ENCODE data around the gene ERICH4.
"Not testable (repeated sequence)": the region's sequence is repeated elsewhere in the genome, so short reads cannot be mapped to it uniquely, and the experiment has no call there.

ERICH4 gene

DNA sequence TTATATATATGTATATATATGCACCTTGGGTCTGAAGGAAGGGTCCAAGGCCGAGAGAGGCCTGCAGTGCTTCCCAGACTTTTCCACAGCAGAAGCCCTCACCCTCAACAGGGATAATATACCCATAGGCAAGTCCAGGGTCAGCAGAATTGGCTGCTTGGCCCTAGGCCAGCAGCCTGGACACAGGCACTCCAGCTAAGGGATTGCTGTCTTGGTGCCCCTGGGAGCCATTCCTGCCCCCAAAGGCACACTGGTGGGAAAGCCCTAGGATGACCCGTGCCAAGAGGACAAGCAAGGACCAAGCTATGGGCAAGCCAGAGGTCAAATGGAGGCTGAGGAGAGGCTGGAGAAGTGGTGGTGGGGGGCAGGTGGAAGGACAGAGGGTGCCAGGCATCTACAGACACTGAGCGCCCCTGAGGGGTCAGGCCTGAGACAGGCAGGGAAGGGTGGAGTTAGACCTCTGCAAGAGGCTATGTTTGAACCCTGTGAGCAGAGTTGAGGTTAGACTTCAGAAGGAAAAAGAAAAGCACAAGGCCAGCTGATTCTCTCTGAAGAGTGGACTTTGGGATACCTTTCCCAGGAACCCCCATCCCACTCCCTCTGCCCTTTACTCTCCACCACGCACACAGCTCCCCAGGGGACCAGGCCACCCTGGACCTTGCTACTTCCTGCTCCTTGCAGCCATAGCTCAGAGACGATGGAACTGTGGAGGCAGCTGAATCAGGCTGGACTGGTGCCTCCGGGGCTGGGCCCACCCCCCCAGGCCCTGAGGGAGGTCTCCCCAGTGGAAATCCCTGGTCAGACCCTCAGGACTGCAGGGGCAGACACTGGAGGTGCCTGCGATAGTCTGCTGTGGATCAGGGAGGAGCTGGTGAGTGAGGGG, at the start of gene ERICH4:
Gene ERICH4 (plus strand): TSS at position 684 of the 883 bp plus-strand sequence. CDS start 14 bp downstream, at position 698.
- no peak for DNase-seq

DNA sequence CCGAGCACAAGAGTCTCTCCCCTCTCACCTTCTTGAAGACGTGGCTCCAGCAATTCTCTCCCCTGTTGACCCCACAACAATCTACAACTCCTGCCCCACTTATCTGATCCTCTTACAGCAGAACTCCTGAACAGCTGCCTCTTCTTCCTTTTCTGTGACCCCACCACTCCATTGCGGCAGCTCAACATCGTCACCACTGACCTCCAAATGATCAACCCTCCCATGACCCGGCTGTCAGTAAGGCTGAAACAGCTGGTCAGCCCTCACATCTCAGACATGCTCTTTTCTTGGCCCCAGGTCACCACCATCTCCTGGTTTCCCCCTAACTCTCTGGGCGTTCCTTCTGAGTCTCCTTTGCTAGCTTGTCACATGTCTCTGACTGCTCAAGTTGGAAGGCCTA, 47.6 kb upstream of the ERICH4 start:
- no peak for DNase-seq

DNA sequence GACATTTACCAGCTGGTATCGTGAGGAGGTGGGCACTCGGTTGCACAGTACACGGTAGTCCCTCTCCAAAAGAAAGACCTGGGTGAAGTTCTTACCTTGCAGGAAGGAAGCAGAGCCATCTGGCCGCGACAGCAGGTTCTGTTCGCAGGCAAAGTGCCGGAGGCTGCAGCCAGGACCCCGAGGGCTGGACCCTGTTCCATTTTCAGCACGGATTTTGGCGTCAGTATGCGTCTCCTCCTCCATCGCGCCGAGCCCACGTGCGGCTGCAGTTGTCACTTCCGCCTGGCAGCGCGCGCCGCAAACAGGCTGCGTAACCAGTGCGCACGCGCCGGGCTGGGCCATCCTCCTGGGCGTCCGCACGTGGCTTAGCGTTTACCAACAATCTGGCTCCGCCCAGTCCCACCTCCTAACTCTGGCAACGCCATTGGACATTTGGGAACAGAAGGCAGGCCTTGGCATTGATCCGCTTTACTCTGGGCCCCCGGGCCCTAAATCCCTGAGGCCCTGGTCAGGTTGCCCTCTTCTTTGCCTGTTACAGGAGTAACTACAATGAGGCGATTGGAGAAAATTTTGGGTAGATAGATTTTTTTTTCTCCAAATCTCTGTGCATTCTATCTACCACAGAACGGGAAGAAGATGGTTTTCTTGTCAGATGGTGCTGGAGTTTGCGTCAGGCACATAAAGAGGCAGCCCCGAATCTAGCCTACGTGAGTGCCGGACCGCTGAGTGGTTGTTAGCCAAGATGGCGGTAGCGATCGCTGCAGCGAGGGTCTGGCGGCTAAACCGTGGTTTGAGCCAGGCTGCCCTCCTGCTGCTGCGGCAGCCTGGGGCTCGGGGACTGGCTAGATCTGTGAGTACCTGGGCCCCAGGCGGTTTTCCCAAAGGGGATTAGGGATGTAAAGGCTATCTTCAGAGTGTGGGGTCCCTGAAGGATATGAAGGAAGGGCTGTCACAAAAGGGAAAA, 45.6 kb upstream of the ERICH4 start, which contains the start of the genes BCKDHA and EXOSC5:
Gene BCKDHA (plus strand): TSS at position 733 of the 964 bp plus-strand sequence. CDS start 10 bp downstream, at position 743.
Gene EXOSC5 (minus strand): TSS at position 274 of the 964 bp plus-strand sequence. CDS start 31 bp downstream, at position 243.
- peak; percentile 100 for DNase-seq

GRCh38 chr19:41398050-41398418, 44.9 kb upstream of the ERICH4 start:
- no peak for DNase-seq

DNA sequence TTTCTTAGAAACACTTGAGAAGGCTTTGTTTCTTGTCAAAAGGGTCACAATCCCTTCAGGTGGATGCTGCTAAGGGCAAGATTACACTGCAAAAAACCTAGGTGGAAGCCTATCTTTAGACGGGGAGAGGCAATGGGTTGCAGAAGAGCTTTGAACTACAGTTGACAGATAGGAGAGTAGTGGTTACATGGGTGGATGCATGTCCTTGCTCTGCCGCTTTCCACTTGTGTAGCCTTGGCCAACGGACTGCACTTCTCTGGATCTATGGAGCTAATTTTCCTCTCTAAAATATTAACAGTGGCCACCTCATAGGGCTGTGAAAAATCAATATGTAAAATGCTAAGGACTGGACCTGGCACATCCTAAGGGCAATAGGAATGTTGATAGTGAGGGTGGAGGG, 44.4 kb upstream of the ERICH4 start:
- no peak for DNase-seq

DNA sequence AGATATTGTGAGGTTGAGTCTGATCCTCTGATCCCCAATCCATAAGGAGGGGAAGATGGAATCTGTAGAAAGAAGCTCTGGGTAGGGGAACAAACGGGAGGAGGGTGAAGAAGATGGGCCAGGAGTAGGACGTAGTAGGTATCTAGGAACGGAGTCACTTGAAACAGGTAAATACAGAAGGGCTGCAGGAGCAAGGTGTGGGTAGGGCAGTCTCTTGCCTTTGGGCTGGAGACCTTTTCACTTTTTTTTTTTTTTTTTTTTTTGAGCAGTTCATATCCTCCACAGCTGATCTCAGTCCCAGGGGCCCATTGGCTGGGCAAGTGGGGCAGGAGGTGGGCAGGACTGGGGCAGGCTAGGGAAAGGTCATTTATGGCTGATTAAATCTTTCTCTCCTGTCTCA, 43.9 kb upstream of the ERICH4 start:
- DNase-seq: no peak

- no peak for DNase-seq
These were observed 43.4 kb upstream of the ERICH4 start for GRCh38 chr19:41399525-41399924.

DNA sequence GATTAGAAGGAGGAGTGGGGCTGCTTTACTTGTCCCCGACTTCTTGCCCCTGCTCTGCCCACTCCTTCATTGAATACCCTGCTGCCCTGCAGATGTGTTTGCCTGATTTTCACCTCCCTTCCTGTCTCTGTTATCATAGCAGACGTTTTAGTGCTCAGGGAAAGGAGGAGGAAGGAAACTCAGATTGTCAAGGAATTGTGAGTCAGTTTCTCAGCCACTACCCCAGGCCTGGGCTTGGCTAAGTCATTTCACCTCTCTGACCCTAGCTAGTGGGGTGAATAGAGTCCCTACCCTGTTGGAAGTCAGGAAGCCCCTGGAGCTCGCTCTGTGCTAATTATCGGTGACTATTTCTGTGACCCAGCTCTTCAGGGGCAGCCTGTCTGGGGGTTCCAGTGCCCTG, 41.5 kb upstream of the ERICH4 start:
- DNase-seq: no peak

DNA sequence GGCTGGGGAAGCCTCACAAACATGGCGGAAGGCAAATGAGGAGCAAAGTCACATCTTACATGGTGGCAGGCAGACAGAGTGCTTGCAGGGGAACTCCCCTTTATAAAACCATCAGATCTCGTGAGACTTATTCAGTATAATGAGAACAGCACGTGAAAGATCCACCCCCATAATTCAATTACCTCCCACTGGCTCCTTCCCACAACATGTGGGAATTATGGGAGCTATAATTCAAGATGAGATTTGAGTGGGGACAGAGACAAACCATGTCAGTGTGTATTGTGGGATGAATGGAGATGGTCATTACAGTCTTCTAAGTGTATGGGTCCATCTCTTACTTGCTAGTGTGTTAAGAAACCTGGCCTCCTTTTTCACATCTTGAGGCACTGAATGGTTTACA, 40.9 kb upstream of the ERICH4 start:
- DNase-seq: no peak

DNA sequence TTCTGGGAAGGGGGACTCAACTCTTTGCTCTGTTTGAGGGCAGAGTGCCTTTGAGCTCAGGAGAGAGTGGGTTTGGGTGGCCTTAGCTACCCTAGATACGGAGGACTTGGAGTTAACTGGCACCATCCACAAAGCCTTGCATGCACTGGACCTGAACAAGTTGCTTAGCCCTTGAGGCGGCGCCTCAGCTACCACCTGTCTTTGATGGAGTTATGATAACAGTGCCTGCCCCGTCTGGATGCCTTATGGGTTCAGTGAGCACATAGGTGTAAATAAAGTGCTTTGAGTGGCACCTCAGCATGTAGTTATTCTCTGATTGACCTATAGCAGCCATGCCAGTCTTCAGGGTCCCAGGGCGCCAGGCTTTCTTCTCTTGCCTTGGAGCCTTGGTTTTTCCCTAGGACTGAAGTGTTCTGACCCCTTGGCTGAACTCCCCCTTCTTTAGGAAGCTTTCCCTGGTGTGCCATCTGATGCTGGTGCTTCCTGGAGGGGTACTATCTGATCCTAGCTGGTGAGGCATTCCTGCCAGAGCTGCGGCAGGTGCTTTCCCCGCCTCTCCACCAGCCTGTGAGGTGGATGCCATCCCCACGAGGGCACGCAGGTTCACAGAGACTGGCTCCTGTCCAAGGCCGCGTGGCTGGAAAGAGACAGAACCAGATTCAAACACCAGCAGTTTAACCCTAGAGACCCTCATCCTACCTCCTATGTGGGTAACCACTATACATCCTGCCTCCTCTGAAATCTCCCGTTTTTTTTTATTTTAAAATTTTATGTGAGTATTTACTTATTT, 39.6 kb upstream of the ERICH4 start:
- no peak for DNase-seq

- DNase-seq: no peak
These were observed 37.2 kb upstream of the ERICH4 start for GRCh38 chr19:41405776-41406175.

DNA sequence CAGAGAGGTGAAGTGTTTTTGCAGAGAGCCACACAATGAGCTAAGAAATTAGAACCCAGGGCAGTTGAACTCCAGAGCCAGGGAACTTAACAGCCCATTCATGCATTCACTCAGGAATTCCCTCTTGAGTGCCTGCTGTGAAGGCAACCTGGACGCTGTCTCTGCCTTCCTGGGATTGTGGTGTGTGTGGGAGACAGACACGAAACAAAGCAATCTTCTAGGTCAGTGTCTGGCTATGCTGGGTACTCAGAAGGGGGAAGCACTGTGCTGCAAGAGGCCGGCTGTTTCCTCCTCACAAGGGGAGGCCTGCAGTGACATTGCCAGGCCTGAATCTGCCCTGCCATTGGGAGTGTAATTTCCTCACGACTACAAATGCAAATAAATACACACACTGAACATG, 35.7 kb upstream of the ERICH4 start:
- DNase-seq: no peak

DNA sequence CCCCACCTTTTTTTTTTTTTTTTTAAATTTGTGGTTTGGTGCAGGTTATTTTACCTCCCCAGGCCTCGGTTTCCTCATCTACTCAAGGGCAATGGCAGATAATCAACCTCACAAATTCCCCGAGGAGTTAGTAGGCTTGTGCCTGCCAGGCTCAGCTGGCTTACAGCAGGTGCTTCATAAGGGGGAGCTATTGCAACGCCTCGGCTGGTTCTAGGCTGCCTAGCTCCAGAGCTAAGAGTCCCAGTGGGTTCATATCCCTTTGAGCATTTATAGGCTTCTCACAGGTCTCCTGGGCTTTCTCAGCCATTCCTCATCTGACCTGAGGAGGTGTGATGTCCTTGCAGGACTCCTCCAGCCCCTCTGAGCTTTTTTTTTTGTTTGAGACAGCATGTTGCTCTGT, 34.7 kb upstream of the ERICH4 start:
- DNase-seq: no peak

- not testable (repeated sequence) for DNase-seq
These were observed 34.1 kb upstream of the ERICH4 start for GRCh38 chr19:41408846-41409245.

- peak; percentile 33 for DNase-seq
These were observed 33.7 kb upstream of the ERICH4 start for GRCh38 chr19:41409288-41409687.

- DNase-seq: no peak
These were observed 32.5 kb upstream of the ERICH4 start for GRCh38 chr19:41410336-41411054.

DNA sequence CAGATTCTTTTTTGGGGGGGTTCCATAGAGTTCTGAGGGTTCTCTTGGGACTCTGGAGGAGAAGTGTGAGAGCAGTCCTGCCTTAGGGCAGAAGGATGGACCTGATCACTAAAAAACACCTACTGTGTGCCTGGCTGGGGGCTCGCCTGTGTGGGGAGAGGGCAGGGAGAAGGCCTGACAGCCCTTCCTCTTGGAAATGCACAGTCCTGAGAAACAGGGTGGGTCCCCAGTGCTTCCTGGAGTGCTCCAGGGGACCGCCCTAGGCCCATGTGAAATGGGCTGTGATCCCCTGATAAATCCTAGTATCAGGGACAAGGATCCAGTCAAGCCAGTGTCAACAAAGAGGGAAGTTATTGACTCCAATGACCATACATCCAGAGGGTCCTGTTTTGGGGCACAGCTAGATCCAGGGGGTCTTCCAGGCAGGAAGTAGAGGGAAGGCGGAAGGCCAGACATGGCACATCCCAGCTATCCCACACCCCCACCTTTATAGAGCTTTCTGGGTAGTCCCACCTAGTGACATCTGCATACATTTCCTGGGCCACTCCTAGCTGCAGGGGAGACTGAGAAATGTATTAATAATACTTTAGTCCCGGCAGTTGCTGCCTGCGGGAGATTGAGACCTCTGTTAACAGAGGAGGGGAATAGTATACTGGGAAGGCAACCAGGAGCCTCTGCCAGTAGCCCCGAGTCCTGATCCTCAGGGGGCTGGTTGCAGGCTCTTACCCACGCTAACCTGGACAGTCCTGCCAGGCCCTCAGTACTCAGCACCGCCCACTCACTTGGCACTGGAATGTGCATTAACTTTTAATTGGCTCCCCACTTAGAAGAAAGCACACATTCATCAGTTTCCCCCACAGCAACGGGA, 31.6 kb upstream of the ERICH4 start:
- DNase-seq: no peak

- DNase-seq: no peak
These were observed 31.0 kb upstream of the ERICH4 start for GRCh38 chr19:41411968-41412265.

DNA sequence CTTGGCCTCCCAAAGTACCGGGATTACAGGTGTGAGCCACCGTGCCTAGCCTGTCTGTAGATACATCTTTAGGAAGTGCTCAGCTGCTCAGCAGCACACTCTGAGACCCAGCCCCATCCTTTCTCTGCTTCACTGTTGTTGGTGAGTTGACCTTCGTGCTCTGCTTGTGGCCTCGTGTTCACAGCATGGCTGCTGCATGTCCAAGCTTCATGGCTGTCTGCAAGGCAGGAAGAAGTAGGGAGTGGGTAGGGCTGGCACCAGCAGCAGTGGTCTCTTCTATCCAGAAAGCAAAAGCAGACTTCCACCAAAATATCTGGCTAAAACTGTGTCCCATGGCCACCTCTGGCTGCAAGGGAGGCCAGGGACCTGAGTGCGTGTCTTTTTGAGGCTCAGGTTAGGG, 30.0 kb upstream of the ERICH4 start:
- DNase-seq: no peak

GRCh38 chr19:41413947-41414346, 29.0 kb upstream of the ERICH4 start:
- DNase-seq: no peak

DNA sequence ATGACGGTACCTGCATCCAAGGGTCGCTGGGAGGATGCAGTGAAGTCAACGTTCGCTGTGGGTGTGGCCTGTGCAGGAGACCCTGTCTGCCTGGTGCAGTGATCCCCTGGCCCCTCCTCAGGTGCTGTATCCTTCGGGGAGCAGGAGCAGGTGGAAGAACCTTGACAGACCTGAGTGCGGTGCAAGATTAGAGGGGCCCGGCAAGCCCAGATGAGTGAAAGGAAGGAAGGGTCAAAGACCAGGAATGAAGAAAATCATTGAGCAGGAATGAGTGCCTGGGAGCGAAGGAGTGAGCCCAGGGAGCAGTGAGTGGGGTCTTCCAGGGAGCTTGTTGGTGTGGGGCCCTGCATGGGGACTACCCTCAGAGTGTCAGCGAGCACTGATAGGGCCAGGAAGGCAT, 28.5 kb upstream of the ERICH4 start:
- no peak for DNase-seq

Data from fibroblast of skin of right biceps (primary cell).